Globus pallidus (tissue), 1 donor: Measurements from ENCODE around the gene ALDOC.

Source experiments
- DNase-seq: peaks from one replicate; pipeline ENCODE4 v3.0.0-alpha.2; 2015; ENCODE audit warnings: low spot score

Gene ALDOC

DNA sequence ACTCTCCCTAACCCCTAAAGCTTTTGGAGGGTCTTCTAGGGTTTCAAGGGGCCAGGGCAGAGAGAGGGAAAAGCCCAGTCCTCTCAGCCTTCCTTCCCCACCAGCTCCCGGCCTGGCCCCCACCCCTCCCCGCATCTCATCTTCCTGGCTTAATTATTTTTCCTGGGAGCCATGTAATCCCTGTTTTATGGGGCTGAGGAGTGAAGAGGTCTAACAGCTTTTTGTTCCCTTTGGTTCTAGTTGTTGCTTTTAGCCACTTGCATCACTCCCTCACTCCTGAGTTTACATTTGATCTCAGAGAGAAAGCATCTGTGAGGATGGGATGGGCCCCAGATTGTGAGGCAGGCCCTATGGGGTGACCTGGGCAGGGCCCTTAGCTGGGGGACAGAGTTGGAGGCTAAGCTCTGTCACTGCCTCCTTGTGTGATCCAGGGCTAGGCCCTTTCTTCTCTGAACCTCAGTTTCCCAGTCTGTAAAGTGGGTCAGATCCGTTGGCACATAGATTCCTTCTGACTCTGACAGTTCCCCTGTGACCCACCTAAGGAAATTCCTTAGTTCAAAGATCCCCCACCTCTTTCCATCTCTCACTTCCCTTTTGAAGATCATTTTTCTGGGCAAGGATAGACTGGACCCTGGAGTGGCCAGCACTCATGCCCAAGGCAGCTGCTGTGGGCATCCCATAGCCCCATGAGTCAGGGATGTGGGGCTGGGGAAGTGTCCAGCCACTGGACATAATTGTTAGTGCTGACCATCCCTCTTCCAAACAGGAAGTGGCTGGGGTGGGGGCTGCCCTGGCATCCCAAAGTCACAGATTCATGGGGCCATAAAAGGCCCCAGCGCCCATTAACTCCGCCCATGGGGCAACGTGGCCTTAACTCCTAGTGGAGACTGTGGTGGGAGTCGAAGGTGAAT is 44.4 kb downstream of the ALDOC start:
- DNase-seq: no peak

DNA sequence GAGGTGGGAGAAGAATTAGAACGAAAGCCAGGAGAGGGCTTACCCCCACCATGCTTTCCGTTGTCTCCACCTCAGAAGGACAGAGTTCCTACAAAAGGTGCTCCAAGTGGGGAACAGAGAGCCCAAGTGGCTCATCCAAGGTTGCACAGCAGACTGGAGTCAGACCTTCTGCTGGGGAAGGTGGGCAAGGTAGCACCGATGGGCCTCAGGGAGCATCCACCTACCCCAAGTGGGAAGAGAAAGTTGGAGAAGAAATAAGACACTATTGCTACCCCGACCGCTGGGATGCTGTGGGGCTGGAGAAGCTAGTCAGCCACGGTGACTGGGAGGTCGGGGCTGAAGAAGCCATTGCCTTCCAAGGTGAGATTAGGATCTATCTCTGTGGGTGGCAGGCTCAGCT is 45.8 kb downstream of the ALDOC start:
- no peak for DNase-seq

DNA sequence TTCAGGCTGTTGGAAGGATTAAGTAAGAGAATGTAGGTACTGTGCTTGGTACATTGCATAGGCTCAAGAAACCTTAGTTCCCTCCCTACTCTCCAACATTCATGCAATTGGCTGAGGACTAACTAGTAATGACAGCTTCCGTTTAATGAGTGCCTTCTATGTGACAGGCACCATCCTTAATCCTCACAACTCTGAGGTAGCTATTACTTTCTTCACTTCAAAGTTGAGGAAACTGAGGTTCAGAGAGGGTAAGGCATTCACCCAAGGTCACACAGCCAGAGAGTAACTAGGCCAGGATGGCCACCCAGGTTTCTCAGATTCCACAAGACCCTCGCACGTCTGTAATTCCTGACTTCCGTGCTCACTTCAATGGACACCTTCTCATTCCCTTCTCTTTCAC is 46.4 kb downstream of the ALDOC start:
- DNase-seq: no peak

DNA sequence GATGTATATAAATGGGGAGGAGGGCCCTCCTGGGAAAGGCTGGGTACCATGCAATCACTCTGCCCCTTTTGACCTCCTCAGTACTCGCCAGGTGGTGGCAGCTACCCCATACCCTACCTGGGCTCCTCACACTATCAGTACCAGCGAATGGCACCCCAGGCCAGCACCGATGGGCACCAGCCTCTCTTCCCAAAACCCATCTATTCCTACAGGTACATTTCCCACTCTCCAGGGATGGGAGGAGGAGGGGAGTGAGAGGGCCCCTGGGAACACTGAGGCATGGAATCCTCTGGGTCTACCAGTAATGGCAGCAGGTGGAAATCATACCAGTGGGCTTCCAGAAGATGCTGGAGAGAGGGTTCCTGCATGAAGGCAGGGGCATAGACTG is 47.7 kb downstream of the ALDOC start:
- DNase-seq: no peak

DNA sequence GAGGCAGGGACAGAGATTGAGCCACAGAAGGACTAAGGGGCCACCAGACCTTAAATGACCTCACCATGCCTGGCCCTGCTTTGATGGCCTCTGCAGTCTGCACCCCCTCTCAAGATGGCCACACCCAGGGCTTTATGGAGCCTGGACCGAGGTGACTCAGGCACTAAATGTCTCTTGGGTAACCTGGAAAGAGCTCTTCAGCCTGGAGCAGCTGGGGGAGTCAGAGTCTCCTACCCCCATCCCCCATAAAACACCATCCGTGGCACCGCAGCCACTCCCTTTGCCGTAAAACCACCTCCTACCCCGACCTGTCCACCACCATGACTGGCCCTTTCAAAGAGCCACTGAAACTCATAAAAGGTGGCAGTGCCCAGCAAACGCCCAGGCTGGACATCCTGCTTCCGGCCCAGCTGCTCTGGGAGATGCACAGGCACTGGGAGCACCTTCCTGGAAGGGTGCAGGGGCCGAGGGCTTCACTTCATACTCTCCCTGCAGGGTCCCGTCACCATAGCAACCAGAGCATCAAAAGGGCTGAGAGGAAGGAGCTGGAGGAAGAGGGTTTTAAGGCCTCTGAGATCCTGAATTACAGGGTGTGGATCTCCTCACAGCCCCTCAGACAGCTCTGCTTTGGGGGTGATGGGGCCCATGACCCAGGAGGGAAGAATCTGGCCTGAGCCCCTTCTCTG is 48.2 kb downstream of the ALDOC start:
- DNase-seq: no peak

DNA sequence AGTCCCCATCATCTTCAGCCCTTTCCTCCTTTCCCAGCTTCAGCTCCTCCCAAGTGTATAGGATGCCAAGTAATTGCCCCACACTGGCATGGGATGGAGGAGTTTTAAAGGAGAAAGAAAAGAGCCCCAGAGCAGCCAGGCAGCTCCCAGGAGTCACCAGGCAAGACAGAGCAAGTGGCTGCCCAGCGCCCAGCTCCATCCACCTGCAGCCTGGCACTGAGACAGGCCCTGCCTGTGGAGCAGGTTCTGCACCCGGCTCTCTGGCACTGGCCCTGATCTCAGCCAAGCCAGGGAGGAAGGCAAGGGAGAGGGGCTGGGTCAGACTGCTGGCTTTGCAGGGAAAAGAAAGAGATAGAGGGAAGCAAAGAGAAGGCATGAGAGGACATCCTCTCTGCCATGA is 48.8 kb downstream of the ALDOC start:
- DNase-seq: no peak

DNA sequence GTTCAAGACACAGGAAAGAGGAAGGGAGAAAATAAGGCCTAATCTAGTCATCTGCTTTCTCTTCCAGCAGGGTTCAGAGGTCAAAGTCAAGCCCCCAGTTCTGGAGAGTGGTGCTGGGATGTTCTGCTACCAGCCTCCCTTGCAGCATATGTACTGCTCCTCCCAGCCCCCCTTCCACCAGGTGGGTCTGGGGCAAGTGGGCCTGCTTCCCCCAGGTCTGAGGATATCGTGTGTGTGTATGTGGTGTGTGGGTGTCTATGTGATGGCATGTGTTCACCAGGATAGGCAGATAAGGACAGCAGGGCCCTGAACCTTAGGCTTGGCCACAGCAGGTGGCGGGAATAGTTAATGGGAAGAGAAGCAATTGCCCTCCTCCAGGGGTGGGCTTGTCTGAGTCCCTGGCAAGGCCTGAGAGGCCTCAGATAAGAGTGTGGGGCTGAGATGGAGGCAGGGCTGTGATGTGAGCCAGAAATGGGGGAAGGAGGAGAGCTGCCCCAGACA is 49.5 kb downstream of the ALDOC start:
- no peak for DNase-seq

DNA sequence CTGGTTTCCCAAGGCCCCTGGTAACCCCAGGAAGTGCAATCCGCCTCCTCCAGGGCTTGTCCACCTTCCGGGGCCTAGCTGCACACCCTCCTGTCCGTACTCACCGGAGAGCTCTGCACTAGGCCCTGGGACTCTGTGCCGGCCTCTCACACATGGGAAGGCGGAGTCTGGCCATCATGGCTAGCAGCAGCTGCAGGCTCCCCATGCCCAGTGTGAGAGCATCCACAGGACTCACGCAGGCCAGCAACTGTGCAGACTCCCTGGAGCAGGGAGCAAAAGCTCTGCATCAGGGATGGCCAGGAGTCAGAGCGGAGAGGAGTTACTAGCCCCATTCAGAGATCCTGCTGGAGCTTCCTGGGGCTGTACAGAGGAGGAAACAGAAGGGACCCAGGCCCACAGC is 50.3 kb downstream of the ALDOC start:
- DNase-seq: no peak

DNA sequence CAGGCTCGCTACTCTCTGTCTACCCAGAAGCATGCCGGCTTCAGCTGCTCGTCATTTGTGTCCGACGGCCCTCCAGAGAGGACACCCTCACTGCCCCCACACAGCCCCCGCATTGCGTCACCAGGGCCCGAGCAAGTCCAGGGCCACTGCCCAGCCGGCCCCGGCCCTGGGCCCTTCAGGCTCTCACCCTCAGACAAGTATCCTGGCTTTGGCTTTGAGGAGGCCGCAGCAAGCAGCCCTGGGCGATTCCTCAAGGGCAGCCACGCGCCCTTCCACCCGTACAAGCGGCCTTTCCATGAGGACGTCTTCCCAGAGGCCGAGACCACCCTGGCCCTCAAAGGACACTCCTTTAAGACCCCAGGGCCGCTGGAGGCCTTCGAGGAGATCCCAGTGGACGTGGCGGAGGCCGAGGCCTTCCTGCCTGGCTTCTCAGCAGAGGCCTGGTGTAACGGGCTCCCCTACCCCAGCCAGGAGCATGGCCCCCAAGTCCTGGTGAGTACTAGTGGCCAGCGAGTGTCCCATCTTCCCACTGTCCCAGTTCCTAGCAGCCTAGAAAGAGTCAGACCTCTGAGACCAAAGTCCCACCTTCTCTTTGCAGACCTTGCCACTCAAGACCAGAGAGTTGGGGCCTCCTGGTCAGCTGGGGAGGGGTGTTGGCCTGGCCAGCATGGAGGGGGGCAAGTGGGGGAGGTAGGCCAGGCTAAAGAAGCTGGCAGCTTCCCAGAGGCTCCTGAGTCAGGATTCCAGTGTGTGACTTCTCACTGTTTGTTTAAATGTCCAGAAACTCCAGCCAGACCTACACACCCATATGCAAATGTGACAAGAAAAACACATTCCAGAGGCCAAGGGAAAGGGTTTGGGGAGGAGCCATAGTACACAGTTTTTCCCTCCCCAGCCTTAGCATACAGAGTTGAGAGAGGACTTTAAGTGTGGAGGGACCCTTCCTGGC is 51.9 kb downstream of the ALDOC start:
- no peak for DNase-seq

DNA sequence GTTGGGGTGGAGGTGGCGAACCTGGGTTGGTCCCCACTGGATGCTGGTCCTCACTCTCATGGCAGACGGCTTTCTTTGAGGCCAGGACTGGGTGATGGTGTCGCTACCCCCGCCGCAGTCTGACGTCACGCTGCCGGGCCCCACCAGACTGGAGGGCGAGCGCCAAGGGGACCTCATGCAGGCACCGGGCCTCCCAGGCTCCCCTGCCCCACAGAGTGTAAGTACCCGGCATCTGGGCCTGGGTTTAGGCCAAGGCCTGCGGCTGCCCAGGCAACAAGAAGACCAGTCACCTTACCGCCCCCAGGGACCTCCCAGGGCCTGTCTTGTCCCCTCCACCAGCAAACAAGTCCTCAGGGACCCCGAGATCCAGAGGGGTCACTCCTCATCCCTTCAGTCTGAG is 52.8 kb downstream of the ALDOC start:
- no peak for DNase-seq

DNA sequence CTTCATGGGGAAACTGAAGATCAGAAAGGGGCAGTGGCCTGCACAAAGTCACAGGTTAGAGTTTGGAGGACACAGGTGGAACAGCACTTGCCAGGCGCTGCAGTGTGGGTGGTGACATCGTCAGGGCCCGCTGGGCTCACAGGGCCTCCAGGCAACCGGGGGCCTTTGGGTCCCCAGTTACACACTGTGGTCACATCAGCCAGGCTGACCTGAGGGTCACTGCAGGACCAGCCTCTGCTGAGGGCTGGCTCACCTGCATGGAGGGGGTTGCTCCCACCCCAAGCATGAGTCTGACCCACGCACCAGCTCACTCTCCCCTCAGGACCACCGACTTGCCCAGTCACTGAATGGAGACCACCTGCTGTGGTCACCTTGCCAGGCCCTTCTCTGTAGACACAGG is 53.5 kb downstream of the ALDOC start:
- no peak for DNase-seq
